Measurements from ENCODE around the gene PLCG2. TPM values are rescaled to one million over a fixed set of nuclear protein-coding genes. Genes with fewer than 3 reads are reported as not detected.
A peak's percentile ranks its signal among the peaks of the same experiment; 100 is the strongest.

Gene PLCG2
- total and polyA plus RNA-seq, 2 of the 8 experiments (the other 6 are each of a cell fraction or from before 2014, with no cell fraction given), result 6.1 to 6.9 TPM

DNA sequence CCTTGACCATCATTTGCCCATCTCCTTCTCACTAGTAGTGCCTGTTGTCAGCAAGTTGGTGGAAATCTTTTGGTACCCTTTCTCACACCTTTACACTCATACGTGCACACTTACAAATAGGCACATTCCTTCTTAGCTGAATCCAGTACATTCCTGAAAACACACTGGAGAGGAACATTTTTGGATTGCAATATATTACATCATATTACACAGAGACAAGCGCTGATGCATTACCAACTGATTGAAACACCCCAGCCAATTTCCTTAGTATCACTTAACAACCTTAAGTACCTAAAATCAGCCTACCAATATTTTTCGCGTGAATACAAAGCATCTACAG is 64.1 kb downstream of the PLCG2 start:
- FAIRE-seq (no peak), DNase-seq (ENCODE audit: low read depth in 1 of 2, low spot score in 2 of 2) (no peak)
- no peak overlapping the region for H3K23ac ChIP-seq (ENCODE audit: insufficient read length)
- peaks cover 0 to 2% (median 0%) of the 10 kb centered on the region in 4 experiments; a peak in 3 of 7 replicates for H3K4me1 ChIP-seq (replicated peaks in 1 of 4; ENCODE audit: control insufficient read depth in 3 of 4, insufficient read depth in 4 of 4, low read length in 3 of 4)
- peak overlapping the region; percentile 43; the same call in 1 of the 2 replicates for H2BK12ac ChIP-seq (ENCODE audit: low read depth, low read length)
- ChIA-PET POLR2A (ENCODE audit: partially characterized antibody) (interaction anchor here (1.6 kb wide), 1 partner anchor 13 kb away, joined by 4 read pairs; no protein-coding TSS in a partner anchor), CTCF (ENCODE audit: partially characterized antibody) (interaction anchor here (0.6 to 4.2 kb wide), 10 partner anchors 12 to 95 kb away, joined by 3 to 30 read pairs (median 5); no protein-coding TSS in a partner anchor)
- H2BK15ac ChIP-seq (ENCODE audit: low read length), result no peak overlapping the region
- no peak overlapping the region for H4K8ac ChIP-seq (ENCODE audit: extremely low read depth, insufficient read depth, low read length)
- no peaks in the 10 kb centered on the region for H4K20me1 ChIP-seq (replicated peaks in 1 of 2; ENCODE audit: control insufficient read depth in 1 of 2, insufficient read depth in 2 of 2, low read length in 2 of 2)
- H3K79me1 ChIP-seq (ENCODE audit: low read depth, low read length), result no peaks in the 10 kb centered on the region
- H3K27ac ChIP-seq (ENCODE audit: low read depth, low read length), result no peak overlapping the region
- H3K14ac ChIP-seq (ENCODE audit: insufficient read length), result no peak overlapping the region
- peak overlapping the region; percentile 17 for H4K91ac ChIP-seq (replicated peaks; ENCODE audit: insufficient read length, low read length)
- no peaks in the 10 kb centered on the region for H3K9me3 ChIP-seq (ENCODE audit: insufficient read depth in 2 of 2, low read depth in 1 of 2, low read length in 1 of 2)
- no peak overlapping the region for H2BK120ac ChIP-seq (replicated peaks; ENCODE audit: low read depth, low read length)
- no peak overlapping the region for H4K5ac ChIP-seq (ENCODE audit: insufficient read length, low read depth, low read length)
- no peaks in the 10 kb centered on the region for H3K23me2 ChIP-seq (ENCODE audit: low read depth, low read length)
- 94% methylated on average over 4 of the region's 4 CpGs; no CpG with 5 or more reads in 1 of the 2 experiments for WGBS, 2 experiments (ENCODE audit: extremely low coverage in 1 of 2, insufficient coverage in 1 of 2, insufficient read length in 1 of 2, insufficient replicate concordance in 2 of 2, low coverage in 1 of 2, low lambda C conversion rate in 2 of 2, missing lambda C conversion rate in 1 of 2)
- H3K4me3 ChIP-seq (ENCODE audit: extremely low read depth in 1 of 4, insufficient read depth in 2 of 4, low read depth in 3 of 4, low read length in 4 of 4), result no peak overlapping the region
- 0 out of 2 replicates have a peak overlapping the region, but pooled peaks have one; percentile 39 for H2AK5ac ChIP-seq (ENCODE audit: low read depth, low read length)
- no peak overlapping the region for H3K56ac ChIP-seq (replicated peaks; ENCODE audit: insufficient read length, low read depth, low read length)
- no peaks in the 10 kb centered on the region for H3K79me2 ChIP-seq (ENCODE audit: control insufficient read depth in 1 of 2, insufficient read depth in 2 of 2, low read length in 2 of 2)
- no peak overlapping the region for H2BK5ac ChIP-seq (ENCODE audit: low read depth, low read length)
- H2AFZ ChIP-seq (ENCODE audit: low read length), result no peak overlapping the region
- H3K36me3 ChIP-seq (ENCODE audit: control insufficient read depth in 2 of 4, insufficient read depth in 4 of 4, low read length in 3 of 4), result no peaks in the 10 kb centered on the region
- no peak overlapping the region for H3K4me2 ChIP-seq (ENCODE audit: insufficient read depth in 1 of 2, low read depth in 2 of 2, low read length in 2 of 2)
- H3K18ac ChIP-seq (ENCODE audit: extremely low read depth, low read length), result no peak overlapping the region
- no peak overlapping the region for H3K4ac ChIP-seq (replicated peaks; ENCODE audit: insufficient read length, low read depth, low read length)
- no peak overlapping the region for H2BK20ac ChIP-seq (ENCODE audit: low read length)
- H3K9ac ChIP-seq (replicated peaks in 1 of 4; ENCODE audit: extremely low read depth in 1 of 4, low read depth in 3 of 4, low read length in 3 of 4), result no peak overlapping the region
- no peaks in the 10 kb centered on the region for H3K27me3 ChIP-seq (replicated peaks in 1 of 4; ENCODE audit: control insufficient read depth in 3 of 4, extremely low read depth in 1 of 4, insufficient read depth in 3 of 4, low read length in 3 of 4)
- TF ChIP-seq TEAD4 (IDR thresholded peaks at IDR 0.05; ENCODE audit: low read depth, low read length), result no peak
- no peak for TF ChIP-seq CTCF (IDR thresholded peaks at IDR 0.05; ENCODE audit: control extremely low read depth in 1 of 3, insufficient read depth in 1 of 3, low read depth in 1 of 3, low read length in 3 of 3)
- no peak for TF ChIP-seq E2F6 (IDR thresholded peaks at IDR 0.05)
- no peak for TF ChIP-seq NANOG (IDR thresholded peaks at IDR 0.05; ENCODE audit: insufficient read depth, low read depth, low read length, poor library complexity, severe bottlenecking)
- no peak for TF ChIP-seq CHD2 (IDR thresholded peaks at IDR 0.05; ENCODE audit: low read length)
- TF ChIP-seq KDM1A (IDR thresholded peaks at IDR 0.05; ENCODE audit: borderline replicate concordance, low read length), result no peak
- no peak for TF ChIP-seq YY1 (IDR thresholded peaks at IDR 0.05; ENCODE audit: low read depth, low read length)
- TF ChIP-seq EZH2 (IDR thresholded peaks at IDR 0.05; ENCODE audit: low read depth, low read length, severe bottlenecking), result no peak
- TF ChIP-seq, protein P1, sequence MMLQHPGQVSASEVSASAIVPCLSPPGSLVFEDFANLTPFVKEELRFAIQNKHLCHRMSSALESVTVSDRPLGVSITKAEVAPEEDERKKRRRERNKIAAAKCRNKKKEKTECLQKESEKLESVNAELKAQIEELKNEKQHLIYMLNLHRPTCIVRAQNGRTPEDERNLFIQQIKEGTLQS (IDR thresholded peaks at IDR 0.05; ENCODE audit: insufficient read depth, low read depth, low read length), result no peak
- TF ChIP-seq MAFK (IDR thresholded peaks at IDR 0.05; ENCODE audit: low read depth, low read length), result no peak
